Loucy (cell line): ENCODE results near the gene ZNF280D.
A peak's percentile ranks its signal among the peaks of the same experiment; 100 is the strongest.
"Not testable (repeated sequence)": the region's sequence is repeated elsewhere in the genome, so short reads cannot be mapped to it uniquely, and the experiment has no call there.

Experiments
- H2AFZ ChIP-seq: fragments of 200-600 bp; sonication (generic); 2 replicates; pipeline ENCODE4 v1.6.0; 2016; ENCODE audit warnings: antibody characterized with exemption, mild to moderate bottlenecking, low read length, moderate library complexity
- H3F3A ChIP-seq: fragments of 200-600 bp; 2 replicates; pipeline ENCODE4 v1.6.0; 2016; ENCODE audit warnings: antibody characterized with exemption, low read depth, mild to moderate bottlenecking
- H3K27me3 ChIP-seq: fragments of 200-600 bp; sonication (generic); 2 replicates; pipeline ENCODE4 v1.6.1; 2014; ENCODE audit warnings: low read length, mild to moderate bottlenecking; ENCODE audit not compliant: insufficient read depth, poor library complexity, severe bottlenecking
- H3K36me3 ChIP-seq: fragments of 200-600 bp; sonication (generic); 2 replicates; pipeline ENCODE4 v1.6.1; 2016; ENCODE audit warnings: low read length; ENCODE audit not compliant: insufficient read depth
- H3K4me1 ChIP-seq: fragments of 200-600 bp; sonication (generic); 2 replicates; pipeline ENCODE4 v1.5.1; 2014; ENCODE audit warnings: low read length, mild to moderate bottlenecking; ENCODE audit not compliant: insufficient read depth, poor library complexity, severe bottlenecking
- H3K4me2 ChIP-seq: fragments of 200-600 bp; sonication (generic); 2 replicates; pipeline ENCODE4 v1.6.0; 2014; ENCODE audit warnings: antibody characterized with exemption, low read length, low read depth, mild to moderate bottlenecking; ENCODE audit not compliant: poor library complexity, severe bottlenecking
- H3K4me3 ChIP-seq: fragments of 200-600 bp; sonication (generic); 2 replicates; pipeline ENCODE4 v1.5.1; 2014; ENCODE audit warnings: low read length, mild to moderate bottlenecking, mixed read lengths; ENCODE audit not compliant: poor library complexity, severe bottlenecking
- H3K79me2 ChIP-seq: fragments of 200-600 bp; sonication (generic); 2 replicates; pipeline ENCODE4 v1.6.1; 2014; ENCODE audit warnings: low read length; ENCODE audit not compliant: insufficient read depth
- H3K9ac ChIP-seq: fragments of 200-600 bp; sonication (generic); 2 replicates; pipeline ENCODE4 v1.6.0; 2014; ENCODE audit warnings: mild to moderate bottlenecking, low read depth, low read length, moderate library complexity; ENCODE audit not compliant: poor library complexity, severe bottlenecking
- H3K9me2 ChIP-seq: fragments of 200-600 bp; sonication (generic); replicated peaks from 2 replicates; pipeline ENCODE4 v1.6.1; 2016; ENCODE audit warnings: low read depth, low read length, mixed read lengths
- H3K9me3 ChIP-seq: fragments of 200-600 bp; sonication (generic); 2 replicates; pipeline ENCODE4 v1.6.1; 2014; ENCODE audit warnings: mild to moderate bottlenecking, antibody characterized with exemption, low read length, low read depth; ENCODE audit not compliant: insufficient read depth
- H4K20me1 ChIP-seq: fragments of 200-600 bp; sonication (generic); 2 replicates; pipeline ENCODE4 v1.6.0; 2014; ENCODE audit warnings: antibody characterized with exemption, low read length, mild to moderate bottlenecking; ENCODE audit not compliant: insufficient read depth, poor library complexity, severe bottlenecking
- EZH2phosphoT487 ChIP-seq: fragments of 200-600 bp; IDR thresholded peaks from 2 replicates; pipeline ENCODE4 v1.6.1; 2018; ENCODE audit warnings: antibody characterized with exemption, mild to moderate bottlenecking, moderate library complexity, borderline replicate concordance
- TF ChIP-seq, protein P1 (sequence below): fragments of 200-600 bp; sonication (generic); conservative IDR thresholded peaks from 2 replicates; pipeline ENCODE4 v1.5.1; 2014; ENCODE audit warnings: mild to moderate bottlenecking, antibody characterized with exemption, low read length

ZNF280D gene

DNA sequence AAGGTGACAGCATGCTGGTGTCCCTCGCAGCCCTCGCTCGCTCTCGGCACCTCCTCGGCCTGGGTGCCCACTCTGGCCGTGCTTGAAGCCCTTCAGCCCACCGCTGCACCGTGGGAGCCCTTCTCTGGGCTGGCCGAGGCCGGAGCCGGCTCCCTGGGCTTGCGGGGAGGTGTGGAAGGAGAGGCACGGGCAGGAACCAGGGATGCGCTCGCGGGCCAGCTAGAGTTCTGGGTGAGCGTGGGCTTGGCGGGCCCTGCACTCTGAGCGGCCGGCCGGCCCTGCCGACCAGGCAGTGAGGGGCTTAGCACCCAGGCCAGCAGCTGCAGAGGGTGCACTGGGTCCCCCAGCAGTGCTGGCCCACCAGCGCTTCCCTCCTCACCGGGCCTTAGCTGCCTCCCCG, 46.1 kb upstream of the ZNF280D start:
- H3K27me3 ChIP-seq, H4K20me1 ChIP-seq, H3K79me2 ChIP-seq, H3K4me3 ChIP-seq, H3K4me2 ChIP-seq, H3K9me2 ChIP-seq, H3K36me3 ChIP-seq, H3K9ac ChIP-seq, H3F3A ChIP-seq, H2AFZ ChIP-seq: not testable (repeated sequence)
- Histone ChIP-seq H3K9me3 (peaks cover 12% of the 10 kb centered on the region; the same call in 1 of the 2 replicates), H3K4me1 (peaks cover 27% of the 10 kb centered on the region)

DNA sequence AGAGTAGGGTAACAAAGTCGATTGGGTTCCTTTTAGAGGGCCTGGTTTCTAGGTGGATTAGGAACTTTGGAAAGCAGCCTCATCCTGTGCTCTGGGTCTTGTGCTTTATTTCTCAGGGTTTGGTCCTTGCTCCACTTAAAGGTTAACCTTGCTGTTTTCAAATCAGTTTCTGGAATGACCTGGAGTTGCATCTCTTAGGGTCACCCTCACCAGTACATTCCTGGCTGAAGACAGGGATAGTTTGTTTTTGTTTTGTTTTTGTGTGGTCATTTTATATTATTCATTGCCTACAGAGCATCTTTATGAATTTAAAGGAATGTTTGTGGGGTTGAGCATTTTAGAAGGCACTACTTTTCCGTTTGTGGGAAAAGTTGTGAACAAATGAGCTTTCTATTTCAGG, 45.5 kb upstream of the ZNF280D start:
- peaks cover 12% of the 10 kb centered on the region; the same call in 1 of the 2 replicates for H3K9me3 ChIP-seq
- H3K27me3 ChIP-seq = no peaks in the 10 kb centered on the region
- H3K4me2 ChIP-seq = no peak overlapping the region
- no peaks in the 10 kb centered on the region for H3K9me2 ChIP-seq
- H3K79me2 ChIP-seq = no peaks in the 10 kb centered on the region
- H3F3A ChIP-seq = no peaks in the 10 kb centered on the region
- no peak overlapping the region for H2AFZ ChIP-seq
- H3K36me3 ChIP-seq = no peaks in the 10 kb centered on the region
- H4K20me1 ChIP-seq = no peaks in the 10 kb centered on the region
- H3K9ac ChIP-seq = no peak overlapping the region
- no peak overlapping the region for H3K4me3 ChIP-seq
- no peak for TF ChIP-seq EZH2phosphoT487
- TF ChIP-seq, protein P1, sequence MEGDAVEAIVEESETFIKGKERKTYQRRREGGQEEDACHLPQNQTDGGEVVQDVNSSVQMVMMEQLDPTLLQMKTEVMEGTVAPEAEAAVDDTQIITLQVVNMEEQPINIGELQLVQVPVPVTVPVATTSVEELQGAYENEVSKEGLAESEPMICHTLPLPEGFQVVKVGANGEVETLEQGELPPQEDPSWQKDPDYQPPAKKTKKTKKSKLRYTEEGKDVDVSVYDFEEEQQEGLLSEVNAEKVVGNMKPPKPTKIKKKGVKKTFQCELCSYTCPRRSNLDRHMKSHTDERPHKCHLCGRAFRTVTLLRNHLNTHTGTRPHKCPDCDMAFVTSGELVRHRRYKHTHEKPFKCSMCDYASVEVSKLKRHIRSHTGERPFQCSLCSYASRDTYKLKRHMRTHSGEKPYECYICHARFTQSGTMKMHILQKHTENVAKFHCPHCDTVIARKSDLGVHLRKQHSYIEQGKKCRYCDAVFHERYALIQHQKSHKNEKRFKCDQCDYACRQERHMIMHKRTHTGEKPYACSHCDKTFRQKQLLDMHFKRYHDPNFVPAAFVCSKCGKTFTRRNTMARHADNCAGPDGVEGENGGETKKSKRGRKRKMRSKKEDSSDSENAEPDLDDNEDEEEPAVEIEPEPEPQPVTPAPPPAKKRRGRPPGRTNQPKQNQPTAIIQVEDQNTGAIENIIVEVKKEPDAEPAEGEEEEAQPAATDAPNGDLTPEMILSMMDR = no peak
- H3K4me1 ChIP-seq = peaks cover 33% of the 10 kb centered on the region

DNA sequence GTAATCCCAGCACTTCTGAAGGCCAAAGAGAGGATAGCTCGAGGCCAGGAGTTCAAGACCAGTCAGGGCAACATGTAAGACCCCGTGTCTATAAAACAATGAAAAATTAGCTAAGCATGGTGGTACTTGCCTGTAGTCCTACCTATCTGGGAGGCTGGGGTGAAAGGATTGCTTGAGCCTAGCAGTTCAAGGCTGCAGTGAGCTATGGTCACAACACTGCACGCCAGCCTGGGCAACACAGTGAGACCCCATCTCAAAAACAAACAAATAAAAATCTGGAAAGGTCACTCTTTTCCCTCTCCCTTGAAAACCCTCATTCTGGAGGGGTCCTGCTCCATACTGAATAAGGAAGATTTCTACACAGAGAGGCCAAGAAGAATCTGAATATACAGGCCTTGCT, 43.5 kb upstream of the ZNF280D start:
- no peaks in the 10 kb centered on the region for H3K36me3 ChIP-seq
- TF ChIP-seq, protein P1 = no peak
- peaks cover 41% of the 10 kb centered on the region for H3K4me1 ChIP-seq
- no peaks in the 10 kb centered on the region for H3K79me2 ChIP-seq
- no peaks in the 10 kb centered on the region for H3F3A ChIP-seq
- no peaks in the 10 kb centered on the region for H3K27me3 ChIP-seq
- H3K9me3 ChIP-seq = peaks cover 7% of the 10 kb centered on the region; the same call in 1 of the 2 replicates
- H4K20me1 ChIP-seq = no peaks in the 10 kb centered on the region
- no peak overlapping the region for H3K4me2 ChIP-seq
- H3K4me3 ChIP-seq = no peak overlapping the region
- no peak overlapping the region for H3K9ac ChIP-seq
- no peak overlapping the region for H2AFZ ChIP-seq
- H3K9me2 ChIP-seq = no peaks in the 10 kb centered on the region

DNA sequence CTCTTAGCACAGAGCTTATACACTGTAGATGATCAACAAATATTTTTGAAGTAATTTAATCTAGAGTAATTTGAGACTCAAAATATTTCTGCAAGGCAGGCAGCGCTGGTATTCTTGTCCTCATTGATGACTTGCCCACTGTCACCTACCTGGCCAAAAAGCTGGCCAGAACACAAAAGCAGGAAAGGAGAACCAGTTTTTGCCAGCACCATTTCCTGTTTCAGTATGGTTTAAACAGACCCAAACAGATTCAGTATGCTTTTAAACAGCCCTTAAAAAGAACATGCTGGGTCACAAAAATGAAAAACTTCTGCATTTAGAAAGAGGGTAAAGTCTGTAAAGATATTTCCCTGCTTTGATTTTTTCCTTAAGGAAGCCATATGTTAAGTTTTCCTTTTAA, 42.3 kb upstream of the ZNF280D start:
- H3K4me3 ChIP-seq = peak overlapping the region; percentile 7
- no peaks in the 10 kb centered on the region for H3K27me3 ChIP-seq
- H3K4me2 ChIP-seq = peak overlapping the region; percentile 40
- H3K9ac ChIP-seq = peak overlapping the region; percentile 47
- H3K9me3 ChIP-seq = peaks cover 7% of the 10 kb centered on the region; the same call in 1 of the 2 replicates
- H3K4me1 ChIP-seq = peaks cover 34% of the 10 kb centered on the region
- no peaks in the 10 kb centered on the region for H4K20me1 ChIP-seq
- peak overlapping the region; percentile 62; the same call in 1 of the 2 replicates for H2AFZ ChIP-seq
- no peaks in the 10 kb centered on the region for H3K9me2 ChIP-seq
- TF ChIP-seq, protein P1 = no peak
- H3K36me3 ChIP-seq = no peaks in the 10 kb centered on the region
- H3F3A ChIP-seq = no peaks in the 10 kb centered on the region
- H3K79me2 ChIP-seq = no peaks in the 10 kb centered on the region
